Measurements from ENCODE around the gene CYP4F22.

Gene CYP4F22

GRCh38 chr19:15595069-15595468, 86.7 kb downstream of the CYP4F22 start:
- Histone ChIP-seq H2AFZ (ENCODE audit: low read length) (no peak overlapping the region), H3K4me1 (ENCODE audit: insufficient read depth, low read length, severe bottlenecking) (no peaks in the 10 kb centered on the region), H3K27me3 (ENCODE audit: insufficient read depth, low read length) (no peaks in the 10 kb centered on the region), H3K36me3 (ENCODE audit: insufficient read depth, low read length) (no peaks in the 10 kb centered on the region), H3K4me3 (ENCODE audit: low read depth, low read length, poor library complexity, severe bottlenecking) (no peak overlapping the region), H3K27ac (ENCODE audit: low read depth, low read length, poor library complexity, severe bottlenecking) (no peak overlapping the region), H3K9ac (ENCODE audit: low read length) (no peak overlapping the region), H4K20me1 (ENCODE audit: insufficient read depth, low read length) (no peaks in the 10 kb centered on the region), H3K9me3 (ENCODE audit: low read length) (no peaks in the 10 kb centered on the region), H3K79me2 (ENCODE audit: insufficient read depth, low read length) (no peaks in the 10 kb centered on the region), H3K4me2 (ENCODE audit: low read length) (no peak overlapping the region), H3K9me2 (ENCODE audit: low read depth, low read length) (no peaks in the 10 kb centered on the region), H3F3A (ENCODE audit: insufficient read depth, low read length) (no peaks in the 10 kb centered on the region)
- no peak for TF ChIP-seq EZH2 (IDR thresholded peaks at IDR 0.05; ENCODE audit: borderline replicate concordance, low read length)
